ENCODE results near the gene SPRY4.
"Not testable (repeated sequence)": the region's sequence is repeated elsewhere in the genome, so short reads cannot be mapped to it uniquely, and the experiment has no call there.

SPRY4 gene

GRCh38 chr5:142316051-142316450 lies 8.8 kb downstream of the SPRY4 start:
- DNase-seq (ENCODE audit: insufficient read length, low spot score): no peak
- no peak for FAIRE-seq

DNA sequence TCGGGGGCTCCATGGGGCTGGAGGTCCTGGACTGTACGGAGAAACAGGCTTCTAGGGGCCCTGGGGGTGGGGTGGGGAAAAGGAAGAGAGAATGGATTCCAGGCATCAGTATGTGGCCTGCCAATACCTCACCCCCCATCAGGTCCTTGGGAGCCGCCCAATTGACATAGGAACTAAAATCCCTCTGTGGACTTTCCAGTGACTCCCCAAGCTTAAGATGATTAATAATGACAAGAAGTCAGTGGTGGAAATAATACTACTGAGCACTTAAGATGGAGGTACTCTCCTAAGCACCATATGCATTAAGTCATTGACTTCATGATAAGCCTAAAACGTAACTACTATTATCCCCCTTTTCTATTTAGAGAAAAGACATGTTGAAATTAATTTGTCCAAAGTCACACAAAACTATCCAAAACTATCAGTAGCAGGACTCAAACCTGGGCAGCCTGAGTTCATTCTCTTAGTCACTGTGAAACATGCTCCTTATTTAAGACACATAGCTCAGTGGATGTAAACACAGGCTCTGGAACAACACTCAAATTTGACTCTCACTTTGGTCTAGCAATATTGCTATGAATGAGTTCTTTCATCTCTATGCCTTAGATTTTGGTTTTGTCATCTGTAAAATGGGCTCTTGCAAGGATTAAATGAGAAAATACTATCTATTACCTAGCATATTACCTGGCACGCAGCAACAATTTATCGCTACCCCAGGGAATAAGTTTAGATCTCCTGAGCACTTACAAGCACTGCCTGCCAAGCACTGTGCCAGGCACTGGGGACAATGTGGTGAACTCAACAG lies 9.5 kb downstream of the SPRY4 start:
- DNase-seq (ENCODE audit: insufficient read length, low spot score) (no peak), FAIRE-seq (no peak)

DNA sequence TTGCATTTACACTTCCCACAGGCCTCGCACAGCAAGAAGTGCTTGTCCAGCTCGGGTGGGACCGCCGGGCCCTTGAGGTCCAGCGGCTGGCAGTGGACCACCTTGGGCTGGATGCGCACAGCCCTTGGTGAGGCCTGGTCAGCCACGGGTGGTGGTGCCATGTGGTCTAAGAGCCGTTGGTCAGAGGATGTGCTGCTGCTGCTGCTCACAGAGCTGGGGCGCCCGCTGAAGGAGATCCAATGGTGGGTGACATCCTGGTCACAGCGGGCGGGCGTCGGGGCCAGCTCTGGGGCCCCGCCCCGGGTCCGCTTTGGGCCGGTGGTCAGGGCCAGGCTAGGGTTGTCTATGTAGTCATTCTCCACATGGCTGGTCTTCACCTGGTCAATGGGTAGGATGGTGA lies 10.2 kb downstream of the SPRY4 start:
- DNase-seq (ENCODE audit: insufficient read length, low spot score) (no peak), FAIRE-seq (no peak)

DNA sequence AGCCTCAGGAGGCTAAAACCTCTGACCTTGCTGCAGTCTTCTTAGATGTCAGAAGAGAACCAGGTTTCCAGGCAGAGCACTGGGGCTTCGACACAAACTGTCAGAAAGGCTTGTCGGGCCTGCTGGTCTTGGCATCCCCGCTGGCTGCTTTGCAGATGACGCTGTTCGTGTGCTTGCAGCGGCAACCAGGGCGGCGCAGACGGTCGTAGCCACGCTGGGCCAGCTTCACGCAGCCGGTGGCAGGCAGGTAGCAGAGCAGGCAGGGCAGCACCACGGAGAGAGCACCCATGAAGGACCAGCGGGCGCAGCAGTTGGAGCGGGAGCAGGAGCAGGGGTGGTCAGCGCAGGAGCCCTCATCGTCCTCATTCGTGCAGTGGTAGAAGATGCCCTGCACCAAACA lies 10.7 kb downstream of the SPRY4 start:
- no peak for DNase-seq (ENCODE audit: insufficient read length, low spot score)
- no peak for FAIRE-seq

DNA sequence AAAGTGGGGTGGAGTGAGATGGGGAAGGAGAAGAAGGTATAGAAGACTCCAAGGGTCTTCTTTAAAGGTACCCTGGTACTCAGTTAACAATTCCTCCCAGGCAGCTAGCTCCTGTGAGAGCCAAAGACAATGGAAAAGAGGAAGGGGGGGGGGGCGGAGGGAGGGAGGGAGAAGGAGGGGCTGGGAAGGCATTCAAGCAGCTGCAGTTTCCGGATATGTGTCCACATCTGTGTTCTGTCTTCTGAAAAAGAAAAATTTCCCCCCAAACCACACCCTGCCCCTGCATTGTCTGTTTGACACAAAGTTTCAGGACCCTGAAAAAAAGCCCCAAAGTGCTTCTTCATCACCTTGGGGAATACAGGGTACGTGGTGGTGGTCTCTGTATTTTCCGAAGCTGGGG lies 11.1 kb downstream of the SPRY4 start:
- DNase-seq (ENCODE audit: insufficient read length, low spot score) (no peak), FAIRE-seq (no peak)

- no peak for FAIRE-seq
- DNase-seq (ENCODE audit: insufficient read length, low spot score): no peak
Observed at GRCh38 chr5:142313275-142313674, 11.5 kb downstream of the SPRY4 start.

DNA sequence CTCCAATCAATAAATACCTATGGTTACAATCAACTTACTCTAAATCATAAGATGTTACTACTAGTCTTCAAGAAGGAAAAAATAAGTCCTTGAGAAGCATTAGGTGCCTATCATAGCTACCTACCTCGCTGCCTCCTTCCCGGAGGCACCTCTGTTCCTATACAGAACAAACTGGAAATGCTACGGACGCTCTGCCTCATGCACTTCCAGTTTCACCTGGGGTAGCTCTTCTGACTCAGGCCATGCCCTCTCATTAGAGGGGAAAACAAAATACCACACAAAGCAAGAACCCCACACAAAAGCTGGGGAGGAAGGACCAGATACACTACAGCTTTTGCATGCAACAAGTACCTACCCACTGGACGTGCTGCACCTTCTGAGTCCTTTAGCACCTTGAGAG lies 12.4 kb downstream of the SPRY4 start:
- FAIRE-seq (no peak), DNase-seq (ENCODE audit: insufficient read length, low spot score) (no peak)

DNA sequence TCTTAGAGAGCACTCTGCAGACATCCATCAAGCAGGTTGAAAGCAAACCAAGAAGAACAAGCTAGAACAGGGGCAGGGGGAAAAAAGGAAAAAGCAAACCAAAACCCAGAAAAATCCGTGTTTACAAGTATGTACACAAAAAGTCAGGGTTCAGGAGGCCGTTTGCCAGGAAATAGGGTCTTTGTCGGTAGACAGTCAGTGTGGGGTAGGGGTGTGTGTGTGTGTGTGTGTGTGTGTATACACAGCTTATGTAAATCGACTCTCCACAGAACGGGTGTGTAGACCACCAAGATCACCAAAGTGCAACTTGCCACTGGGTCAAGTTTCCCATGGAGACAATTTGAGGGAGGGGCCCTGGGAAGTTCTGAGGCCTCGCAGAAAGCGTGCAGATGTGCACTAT lies 13.1 kb downstream of the SPRY4 start:
- DNase-seq (ENCODE audit: insufficient read length, low spot score) (no peak), FAIRE-seq (no peak)

GRCh38 chr5:142310803-142311202 lies 14.0 kb downstream of the SPRY4 start:
- no peak for FAIRE-seq
- no peak for DNase-seq (ENCODE audit: insufficient read length, low spot score)

DNA sequence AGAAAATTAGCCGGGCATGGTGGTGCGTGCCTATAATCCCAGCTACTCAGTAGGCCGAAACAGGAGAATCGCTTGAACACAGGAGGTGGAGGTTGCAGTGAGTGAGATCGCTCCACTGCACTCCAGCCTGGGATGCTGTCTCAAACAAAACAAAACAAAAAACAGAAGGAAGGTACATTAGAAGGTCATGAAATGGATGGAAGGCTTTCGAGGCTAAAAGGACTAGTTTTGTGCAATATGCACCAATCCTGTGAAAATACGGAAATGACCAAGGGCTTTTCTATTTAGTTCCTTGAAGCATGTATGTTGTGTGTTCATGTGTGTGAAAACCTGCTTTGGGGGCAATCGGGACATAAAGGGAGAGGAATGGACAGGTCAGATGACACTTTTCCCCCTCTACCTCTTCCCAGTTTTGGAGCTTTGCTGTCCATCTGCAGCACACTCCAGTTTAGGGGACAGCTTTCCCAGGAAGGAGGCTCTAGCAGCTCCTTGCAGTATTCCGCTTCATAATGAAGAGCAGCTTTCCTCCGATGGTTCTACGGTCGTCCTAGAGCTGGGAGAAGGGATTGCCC lies 15.0 kb downstream of the SPRY4 start:
- no peak for DNase-seq (ENCODE audit: insufficient read length, low spot score)
- no peak for FAIRE-seq

DNA sequence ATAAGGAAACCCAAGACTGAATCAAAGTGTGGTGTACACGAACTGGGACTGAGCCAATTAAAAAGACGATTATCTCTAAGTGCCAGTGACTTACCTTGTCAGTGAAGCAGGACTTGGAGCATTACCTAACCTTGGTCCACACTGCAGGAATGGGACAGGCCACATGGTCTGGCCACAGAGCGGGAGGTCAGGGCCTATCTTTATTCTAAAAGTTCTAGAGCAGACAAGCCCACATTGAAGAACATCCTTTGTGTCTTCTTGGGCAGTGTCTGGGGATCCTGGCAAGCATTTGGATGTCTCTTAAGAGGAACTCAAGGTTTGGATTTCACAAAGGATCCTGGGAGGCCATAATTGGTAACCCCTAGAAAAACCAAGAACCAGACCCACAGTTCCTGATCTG lies 16.5 kb downstream of the SPRY4 start:
- DNase-seq (ENCODE audit: insufficient read length, low spot score) (no peak), FAIRE-seq (no peak)

GRCh38 chr5:142307146-142307890 lies 17.5 kb downstream of the SPRY4 start:
- no peak for DNase-seq (ENCODE audit: insufficient read length, low spot score)
- no peak for FAIRE-seq

GRCh38 chr5:142306077-142306502 lies 18.7 kb downstream of the SPRY4 start:
- DNase-seq (ENCODE audit: insufficient read length, low spot score): no peak
- FAIRE-seq: no peak

- FAIRE-seq (no peak), DNase-seq (ENCODE audit: insufficient read length, low spot score) (no peak)
Observed at GRCh38 chr5:142305211-142305610, 19.6 kb downstream of the SPRY4 start.

DNA sequence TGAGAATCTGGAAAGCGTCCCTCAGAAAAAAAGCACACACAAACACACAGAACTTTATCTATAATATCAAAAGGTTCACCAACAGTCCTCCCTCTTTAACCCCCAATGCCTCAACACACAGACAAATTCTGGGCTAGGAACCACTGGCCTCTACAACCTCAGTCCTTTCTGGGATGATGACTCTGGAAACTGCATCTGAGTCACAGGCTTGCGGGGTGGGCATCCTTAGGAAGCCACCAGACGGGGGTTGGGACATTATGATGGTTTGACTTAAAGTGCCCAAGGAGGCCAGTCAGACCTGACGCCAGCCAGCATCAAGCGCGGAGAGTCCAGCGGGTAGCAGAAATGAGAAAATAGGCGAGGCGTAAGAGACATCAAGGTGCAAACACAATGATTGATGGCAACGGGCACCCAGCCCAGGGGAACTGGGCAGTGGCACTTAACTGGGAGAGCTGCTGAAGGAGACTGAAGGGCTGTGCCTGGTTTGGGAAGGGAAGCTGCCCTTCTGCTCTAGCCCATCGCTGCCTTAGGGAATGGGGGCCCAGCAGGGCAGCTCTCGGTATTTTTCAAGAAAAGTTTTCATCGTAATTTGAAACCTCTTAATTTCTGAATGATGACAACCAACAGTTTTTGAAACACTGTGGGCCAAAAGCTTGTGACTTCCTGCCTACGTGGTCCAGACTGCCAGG lies 20.7 kb downstream of the SPRY4 start:
- DNase-seq (ENCODE audit: insufficient read length, low spot score) (no peak), FAIRE-seq (no peak)

DNA sequence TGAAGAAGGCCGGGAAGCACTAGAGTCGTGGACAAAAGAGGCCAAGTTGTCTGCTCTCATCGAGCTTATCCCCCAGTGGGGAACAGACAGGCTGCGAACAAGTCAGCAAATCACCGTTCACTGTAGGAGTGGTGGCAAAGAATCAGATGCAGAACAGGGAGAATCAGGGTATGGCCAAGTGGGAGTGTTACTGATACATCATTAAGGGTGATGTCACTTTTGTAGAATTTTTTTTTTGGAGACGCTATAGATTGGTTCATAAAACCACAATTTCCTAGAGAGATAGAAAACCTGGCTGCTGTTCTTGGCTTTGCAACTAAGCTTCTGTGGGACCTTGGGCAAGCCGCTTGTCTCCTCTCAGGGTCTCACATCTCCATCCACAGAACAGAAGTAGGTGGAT lies 21.3 kb downstream of the SPRY4 start:
- DNase-seq (ENCODE audit: insufficient read length, low spot score) (no peak), FAIRE-seq (no peak)

DNA sequence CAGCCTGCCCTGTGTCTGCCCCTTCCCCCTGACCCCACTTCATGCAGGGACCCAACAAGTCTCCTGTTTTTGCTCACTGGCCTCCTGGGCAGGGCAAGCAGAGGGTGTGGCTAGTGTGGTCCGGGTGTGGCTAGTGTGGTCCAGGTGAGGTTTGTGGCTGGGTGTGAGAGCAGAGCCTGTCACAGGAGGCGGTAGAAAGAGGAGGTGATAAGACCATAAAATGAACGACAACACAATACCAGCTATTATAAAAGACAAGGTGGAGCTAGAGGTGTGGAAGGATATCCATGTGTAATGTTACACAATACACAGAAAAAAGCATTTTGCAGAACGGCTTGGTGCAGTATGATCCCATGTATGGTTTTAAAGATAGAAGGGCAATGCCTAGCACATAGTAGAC lies 23.3 kb downstream of the SPRY4 start:
- DNase-seq (ENCODE audit: insufficient read length, low spot score) (no peak), FAIRE-seq (no peak)

DNA sequence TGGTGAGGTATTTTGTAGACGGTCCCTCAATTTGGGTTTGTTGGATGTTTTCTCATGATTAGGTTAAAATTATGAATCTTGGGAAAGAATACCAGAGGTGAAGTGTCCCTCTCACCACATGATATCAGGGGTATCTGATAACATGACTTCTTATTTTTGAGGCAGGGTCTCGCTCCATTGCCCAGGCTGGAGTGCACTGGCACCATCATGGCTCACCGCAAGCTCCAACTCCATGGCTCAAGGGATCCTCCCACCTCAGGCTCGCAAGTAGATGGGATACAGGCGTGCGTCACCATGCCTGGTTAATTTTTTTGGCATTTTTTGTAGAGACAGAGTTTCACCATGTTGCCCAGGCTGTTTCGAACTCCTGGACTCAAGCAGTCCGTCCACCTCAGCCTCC lies 24.1 kb downstream of the SPRY4 start:
- FAIRE-seq: no peak
- DNase-seq (ENCODE audit: insufficient read length, low spot score): no peak

GRCh38 chr5:142298789-142299188 lies 26.0 kb downstream of the SPRY4 start:
- FAIRE-seq (no peak), DNase-seq (ENCODE audit: insufficient read length, low spot score) (no peak)

GRCh38 chr5:142297786-142298185 lies 27.0 kb downstream of the SPRY4 start:
- FAIRE-seq; DNase-seq (ENCODE audit: insufficient read length, low spot score): not testable (repeated sequence)

DNA sequence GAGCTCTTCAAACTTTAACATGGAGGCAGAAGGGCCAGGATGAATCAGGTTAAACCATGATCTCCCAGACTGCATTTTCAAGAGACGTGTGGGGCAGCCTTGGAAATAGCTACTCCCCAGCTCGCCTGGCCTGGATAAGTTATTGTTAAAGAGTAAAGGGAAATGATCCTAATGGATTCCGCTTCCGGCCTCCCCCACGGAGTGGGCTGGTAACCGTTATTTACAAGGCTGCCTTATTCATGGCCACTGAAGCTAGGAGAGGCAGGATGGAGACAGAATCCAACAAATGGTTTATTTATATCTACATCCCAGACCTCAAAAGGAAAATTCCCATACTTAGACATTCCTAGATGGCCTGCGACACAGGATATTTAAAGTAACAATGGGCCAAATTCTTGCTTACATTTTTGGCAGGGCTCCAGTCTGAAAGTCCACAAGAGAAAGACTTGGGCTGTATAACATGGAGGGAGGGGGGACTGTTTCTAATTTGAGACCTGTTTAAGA lies 27.9 kb downstream of the SPRY4 start:
- FAIRE-seq (no peak), DNase-seq (ENCODE audit: insufficient read length, low spot score) (peak; percentile 33)
